ENCODE measurements around the gene MACROH2A1.

The MACROH2A1 gene

DNA sequence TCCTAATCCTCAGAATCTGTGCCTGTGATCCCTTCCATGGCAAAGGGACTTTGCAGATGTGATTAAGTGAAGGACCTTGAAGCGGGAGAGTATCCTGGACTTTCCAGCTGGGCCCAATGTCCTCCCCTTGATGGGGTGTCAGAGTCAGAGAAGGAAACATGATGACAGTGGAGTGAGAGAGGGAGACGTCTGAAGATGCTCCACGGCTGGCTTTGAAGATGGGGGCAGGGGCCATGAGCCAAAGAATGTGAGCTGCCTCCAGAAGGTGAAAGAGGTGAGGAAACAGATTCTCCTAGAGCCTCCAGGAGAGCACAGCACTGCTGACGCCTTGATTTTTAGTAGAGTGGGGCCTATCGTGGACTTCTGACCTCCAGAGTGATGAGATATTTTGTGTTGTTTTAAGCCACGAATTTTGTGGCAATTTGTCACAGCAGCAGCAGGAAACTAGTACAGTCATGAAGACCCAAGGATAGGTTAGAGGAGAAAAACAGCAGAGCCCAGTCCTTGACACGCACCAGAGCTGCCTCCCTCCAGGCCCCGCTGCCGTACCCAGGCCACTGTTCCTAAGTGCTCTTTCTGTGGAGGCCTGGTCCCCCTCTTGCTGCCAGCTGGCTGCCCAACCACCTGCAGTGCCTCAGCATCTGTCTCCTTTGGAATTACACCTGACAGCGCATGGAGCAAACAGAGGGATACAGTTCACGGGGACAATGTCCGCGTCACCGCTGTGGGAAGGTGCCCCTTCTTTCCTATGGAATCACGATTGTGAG, 78.1 kb downstream of the MACROH2A1 start:
- Histone ChIP-seq H3K9ac (ENCODE audit: low read depth, low read length) (no peak overlapping the region), H3K36me3 (ENCODE audit: insufficient read depth, low read length) (no peaks in the 10 kb centered on the region), H3K79me2 (ENCODE audit: insufficient read depth, low read length) (no peaks in the 10 kb centered on the region), H3K9me3 (ENCODE audit: insufficient read depth, low read length, severe bottlenecking) (no peaks in the 10 kb centered on the region), H2AFZ (ENCODE audit: low read depth, low read length) (no peak overlapping the region), H3K27ac (ENCODE audit: low read length) (no peak overlapping the region), H4K20me1 (ENCODE audit: insufficient read depth, low read length) (0 out of 2 replicates have a peak, but pooled peaks cover 6% of the 10 kb centered on the region), H3K4me3 (ENCODE audit: low read depth in 1 of 2, low read length in 2 of 2) (no peak overlapping the region), H3K4me2 (ENCODE audit: insufficient read depth, low read length) (no peak overlapping the region), H3K27me3 (ENCODE audit: insufficient read depth, low read length, poor library complexity) (no peaks in the 10 kb centered on the region), H3K4me1 (ENCODE audit: insufficient read depth, low read length) (peaks cover 8% of the 10 kb centered on the region)
- ATAC-seq (ENCODE audit: insufficient read depth, low read depth) = no peak
- TF ChIP-seq EZH2 (IDR thresholded peaks at IDR 0.05; ENCODE audit: borderline replicate concordance, low read depth, low read length, severe bottlenecking) = no peak
- TF ChIP-seq, protein P1, sequence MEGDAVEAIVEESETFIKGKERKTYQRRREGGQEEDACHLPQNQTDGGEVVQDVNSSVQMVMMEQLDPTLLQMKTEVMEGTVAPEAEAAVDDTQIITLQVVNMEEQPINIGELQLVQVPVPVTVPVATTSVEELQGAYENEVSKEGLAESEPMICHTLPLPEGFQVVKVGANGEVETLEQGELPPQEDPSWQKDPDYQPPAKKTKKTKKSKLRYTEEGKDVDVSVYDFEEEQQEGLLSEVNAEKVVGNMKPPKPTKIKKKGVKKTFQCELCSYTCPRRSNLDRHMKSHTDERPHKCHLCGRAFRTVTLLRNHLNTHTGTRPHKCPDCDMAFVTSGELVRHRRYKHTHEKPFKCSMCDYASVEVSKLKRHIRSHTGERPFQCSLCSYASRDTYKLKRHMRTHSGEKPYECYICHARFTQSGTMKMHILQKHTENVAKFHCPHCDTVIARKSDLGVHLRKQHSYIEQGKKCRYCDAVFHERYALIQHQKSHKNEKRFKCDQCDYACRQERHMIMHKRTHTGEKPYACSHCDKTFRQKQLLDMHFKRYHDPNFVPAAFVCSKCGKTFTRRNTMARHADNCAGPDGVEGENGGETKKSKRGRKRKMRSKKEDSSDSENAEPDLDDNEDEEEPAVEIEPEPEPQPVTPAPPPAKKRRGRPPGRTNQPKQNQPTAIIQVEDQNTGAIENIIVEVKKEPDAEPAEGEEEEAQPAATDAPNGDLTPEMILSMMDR (IDR thresholded peaks at IDR 0.05; ENCODE audit: borderline replicate concordance, extremely low read depth, low read length, poor library complexity, severe bottlenecking) = no peak
- no peak for DNase-seq

DNA sequence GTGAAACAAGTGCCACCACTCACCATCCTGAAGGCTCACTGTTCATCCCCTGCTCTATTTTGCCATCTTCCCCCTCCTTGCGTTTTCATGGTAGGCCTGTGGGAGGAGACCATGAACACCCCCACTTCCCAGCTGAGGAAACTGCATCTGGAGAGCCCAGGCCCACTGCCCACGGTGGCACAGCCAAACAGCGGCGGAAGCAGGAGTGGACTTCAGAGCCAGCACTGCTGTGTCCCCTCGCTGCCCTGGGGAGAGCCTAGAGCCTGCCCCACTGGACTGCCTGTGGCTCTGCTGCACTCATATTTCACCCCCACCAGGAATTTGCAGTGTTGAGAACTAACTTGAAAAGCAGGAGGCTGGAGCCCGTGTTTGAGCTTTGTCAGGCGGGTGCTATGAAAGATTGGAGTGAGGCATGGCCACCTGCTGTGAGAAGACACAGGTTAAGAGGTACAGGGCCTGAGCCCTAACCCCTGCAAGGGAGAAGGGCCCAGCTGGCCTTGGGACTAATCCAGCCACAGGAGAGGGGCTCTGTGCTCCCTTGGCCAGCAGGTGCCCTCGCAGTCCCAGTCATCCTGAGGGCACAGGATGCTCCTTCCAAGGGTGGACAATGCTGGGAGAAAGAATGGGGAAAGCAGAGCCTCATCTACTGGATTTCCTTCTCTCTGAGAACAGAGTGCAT, 79.0 kb downstream of the MACROH2A1 start:
- DNase-seq = no peak
- Histone ChIP-seq H3K27me3 (ENCODE audit: insufficient read depth, low read length, poor library complexity) (no peaks in the 10 kb centered on the region), H3K9me3 (ENCODE audit: insufficient read depth, low read length, severe bottlenecking) (no peaks in the 10 kb centered on the region), H2AFZ (ENCODE audit: low read depth, low read length) (no peak overlapping the region), H3K9ac (ENCODE audit: low read depth, low read length) (no peak overlapping the region), H3K4me3 (ENCODE audit: low read depth in 1 of 2, low read length in 2 of 2) (no peak overlapping the region), H3K4me2 (ENCODE audit: insufficient read depth, low read length) (no peak overlapping the region), H3K27ac (ENCODE audit: low read length) (no peak overlapping the region), H3K79me2 (ENCODE audit: insufficient read depth, low read length) (no peaks in the 10 kb centered on the region), H3K4me1 (ENCODE audit: insufficient read depth, low read length) (peaks cover 1% of the 10 kb centered on the region; the same call in 1 of the 2 replicates), H3K36me3 (ENCODE audit: insufficient read depth, low read length) (no peaks in the 10 kb centered on the region), H4K20me1 (ENCODE audit: insufficient read depth, low read length) (0 out of 2 replicates have a peak, but pooled peaks cover 4% of the 10 kb centered on the region)
- ATAC-seq (ENCODE audit: insufficient read depth, low read depth) = no peak
- no peak for TF ChIP-seq EZH2 (IDR thresholded peaks at IDR 0.05; ENCODE audit: borderline replicate concordance, low read depth, low read length, severe bottlenecking)
- TF ChIP-seq, protein P1 (IDR thresholded peaks at IDR 0.05; ENCODE audit: borderline replicate concordance, extremely low read depth, low read length, poor library complexity, severe bottlenecking) = peak; percentile 35

DNA sequence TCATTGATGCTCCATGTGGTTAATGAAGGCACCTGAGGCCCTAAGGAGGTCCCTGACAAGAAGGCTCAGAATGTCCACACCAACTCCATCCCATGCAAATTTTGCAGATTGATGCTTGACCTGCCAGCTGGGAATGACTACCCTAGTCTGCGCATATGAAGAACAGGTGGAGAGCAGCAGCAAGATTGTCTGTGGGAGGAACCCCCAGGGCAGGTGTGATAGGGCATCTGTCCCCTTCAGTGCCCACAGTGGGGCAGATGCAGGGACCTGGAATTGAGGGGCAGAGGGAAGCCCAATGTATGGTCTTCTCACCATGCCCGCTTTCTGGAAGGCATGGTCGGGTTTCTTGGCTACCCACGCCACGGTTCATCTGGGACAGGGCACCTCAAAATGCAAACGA, 79.6 kb downstream of the MACROH2A1 start:
- no peak overlapping the region for H3K9ac ChIP-seq (ENCODE audit: low read depth, low read length)
- no peaks in the 10 kb centered on the region for H3K9me3 ChIP-seq (ENCODE audit: insufficient read depth, low read length, severe bottlenecking)
- H4K20me1 ChIP-seq (ENCODE audit: insufficient read depth, low read length) = no peaks in the 10 kb centered on the region
- no peak overlapping the region for H2AFZ ChIP-seq (ENCODE audit: low read depth, low read length)
- no peaks in the 10 kb centered on the region for H3K27me3 ChIP-seq (ENCODE audit: insufficient read depth, low read length, poor library complexity)
- no peaks in the 10 kb centered on the region for H3K4me1 ChIP-seq (ENCODE audit: insufficient read depth, low read length)
- no peak overlapping the region for H3K27ac ChIP-seq (ENCODE audit: low read length)
- TF ChIP-seq EZH2 (IDR thresholded peaks at IDR 0.05; ENCODE audit: borderline replicate concordance, low read depth, low read length, severe bottlenecking) = no peak
- TF ChIP-seq, protein P1 (IDR thresholded peaks at IDR 0.05; ENCODE audit: borderline replicate concordance, extremely low read depth, low read length, poor library complexity, severe bottlenecking) = no peak
- H3K4me3 ChIP-seq (ENCODE audit: low read depth in 1 of 2, low read length in 2 of 2) = no peak overlapping the region
- no peaks in the 10 kb centered on the region for H3K79me2 ChIP-seq (ENCODE audit: insufficient read depth, low read length)
- DNase-seq = no peak
- no peaks in the 10 kb centered on the region for H3K36me3 ChIP-seq (ENCODE audit: insufficient read depth, low read length)
- no peak for ATAC-seq (ENCODE audit: insufficient read depth, low read depth)
- no peak overlapping the region for H3K4me2 ChIP-seq (ENCODE audit: insufficient read depth, low read length)

Data from DND-41 (cell line).